ENCODE results near the gene PKHD1. TPM values are rescaled to one million over a fixed set of nuclear protein-coding genes. Genes with fewer than 3 reads are reported as not detected.

The PKHD1 gene
- polyA plus RNA-seq, 1 of the 3 experiments (the other 2 are of a cell fraction) = not detected

DNA sequence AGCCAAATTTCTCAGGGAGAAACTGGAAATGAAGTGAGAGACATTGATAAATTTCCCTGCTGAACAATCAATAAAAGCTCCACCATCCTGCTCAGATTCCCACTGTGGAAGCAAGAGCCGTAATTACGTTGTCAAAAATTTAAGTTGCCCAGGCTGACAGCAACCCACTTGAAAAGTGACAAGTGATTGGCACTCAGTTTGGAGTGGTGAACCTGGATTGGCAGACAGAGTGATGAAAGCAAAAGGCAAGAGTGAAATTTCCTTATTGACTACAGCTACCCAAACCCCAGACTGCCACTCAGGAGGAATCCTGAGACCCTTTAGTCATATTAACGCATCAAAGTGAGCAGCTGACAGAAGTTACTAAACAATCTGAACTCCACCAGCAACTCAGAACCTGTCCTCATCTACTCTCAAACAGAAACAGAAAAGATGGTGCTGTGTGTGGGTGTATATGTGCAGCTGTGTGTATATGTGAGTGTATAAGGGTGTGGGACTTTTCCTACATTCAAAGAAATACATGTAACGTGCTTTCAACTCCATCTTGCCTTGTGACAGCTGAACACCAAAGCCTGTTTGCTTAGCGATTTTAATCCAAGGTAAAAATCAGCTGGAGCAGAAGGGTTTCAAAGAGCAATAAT is 157.4 kb downstream of the PKHD1 start:
- Histone ChIP-seq H3K9me2 (no peaks in the 10 kb centered on the region), H3K9me3 (no peaks in the 10 kb centered on the region), H3K4me3 (ENCODE audit: low read depth in 2 of 2, low read length in 1 of 2) (no peak overlapping the region), H3K9ac (no peak overlapping the region), H3K27ac (ENCODE audit: low read depth in 2 of 2, low read length in 1 of 2) (no peak overlapping the region), H3K4me2 (no peak overlapping the region), H3K79me2 (ENCODE audit: insufficient read depth) (no peaks in the 10 kb centered on the region), H3K27me3 (ENCODE audit: insufficient read depth) (no peaks in the 10 kb centered on the region), H4K20me1 (ENCODE audit: insufficient read depth) (no peaks in the 10 kb centered on the region), H3K4me1 (ENCODE audit: control insufficient read depth in 1 of 2, insufficient read depth in 2 of 2, low read depth in 1 of 2, low read length in 1 of 2) (peaks cover 0 to 2% of the 10 kb centered on the region in 2 experiments; a peak in 1 of 4 replicates), H2AFZ (ENCODE audit: low read depth) (no peak overlapping the region), H3K36me3 (replicated peaks in 1 of 2; ENCODE audit: control insufficient read depth in 1 of 2, insufficient read depth in 2 of 2, low read length in 1 of 2) (no peaks in the 10 kb centered on the region), H3F3A (replicated peaks; ENCODE audit: insufficient read depth) (no peaks in the 10 kb centered on the region)
- ChIA-PET POLR2A (no interaction called here), CTCF (no interaction called here)
- TF ChIP-seq FOXJ3 (CRISPR knock-in tag; IDR thresholded peaks at IDR 0.05) (no peak), TAF1 (IDR thresholded peaks at IDR 0.05; ENCODE audit: borderline replicate concordance, low read depth, low read length) (no peak), RCOR1 (IDR thresholded peaks at IDR 0.05; ENCODE audit: low read length) (no peak), TCF12 (IDR thresholded peaks at IDR 0.05) (no peak), POLR2AphosphoS5 (IDR thresholded peaks at IDR 0.05; ENCODE audit: low read depth, low read length) (no peak), MAX (IDR thresholded peaks at IDR 0.05; ENCODE audit: low read depth) (no peak), CTCF (IDR thresholded peaks at IDR 0.05) (no peak), REST (IDR thresholded peaks at IDR 0.05; ENCODE audit: low read depth, low read length) (no peak), JUND (IDR thresholded peaks at IDR 0.05) (no peak), ELF1 (IDR thresholded peaks at IDR 0.05) (no peak)
- TF ChIP-seq, protein P1, sequence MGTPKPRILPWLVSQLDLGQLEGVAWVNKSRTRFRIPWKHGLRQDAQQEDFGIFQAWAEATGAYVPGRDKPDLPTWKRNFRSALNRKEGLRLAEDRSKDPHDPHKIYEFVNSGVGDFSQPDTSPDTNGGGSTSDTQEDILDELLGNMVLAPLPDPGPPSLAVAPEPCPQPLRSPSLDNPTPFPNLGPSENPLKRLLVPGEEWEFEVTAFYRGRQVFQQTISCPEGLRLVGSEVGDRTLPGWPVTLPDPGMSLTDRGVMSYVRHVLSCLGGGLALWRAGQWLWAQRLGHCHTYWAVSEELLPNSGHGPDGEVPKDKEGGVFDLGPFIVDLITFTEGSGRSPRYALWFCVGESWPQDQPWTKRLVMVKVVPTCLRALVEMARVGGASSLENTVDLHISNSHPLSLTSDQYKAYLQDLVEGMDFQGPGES (IDR thresholded peaks at IDR 0.05; ENCODE audit: low read depth, low read length) = no peak
- no peak for DNase-seq
- 42% methylated on average over 5 of the region's 5 CpGs for WGBS (ENCODE audit: low lambda C conversion rate)

Data from SK-N-SH (cell line).